NCI-H510A (cell line): ENCODE data around the gene TUBGCP5.
A peak's percentile ranks its signal among the peaks of the same experiment; 100 is the strongest.
"Not testable (repeated sequence)": the region's sequence is repeated elsewhere in the genome, so short reads cannot be mapped to it uniquely, and the experiment has no call there.

Source experiments
- DNase-seq: peaks from one replicate; lab custom pipeline; 2025; lab: John Stamatoyannopoulos, UW

The TUBGCP5 gene

DNA sequence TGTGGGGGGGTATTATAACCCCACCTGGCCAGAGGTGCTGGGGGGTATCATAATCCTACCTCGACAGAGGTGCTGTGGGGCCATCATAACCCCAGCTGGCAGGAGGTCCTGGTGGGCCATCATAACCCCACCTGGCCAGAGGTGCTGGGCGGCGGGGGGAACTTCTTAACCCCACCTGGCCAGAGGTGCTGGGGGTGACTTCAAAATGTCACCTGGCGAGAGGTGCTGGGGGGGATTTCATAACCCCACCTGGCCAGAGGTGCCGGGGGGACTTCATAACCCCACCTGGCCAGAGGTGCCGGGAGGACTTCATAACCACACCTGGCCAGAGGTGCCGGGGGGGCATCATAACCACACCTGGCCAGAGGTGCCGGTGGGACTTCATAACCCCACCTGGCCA lies 2.4 kb upstream of the TUBGCP5 start:
- not testable (repeated sequence) for DNase-seq

DNA sequence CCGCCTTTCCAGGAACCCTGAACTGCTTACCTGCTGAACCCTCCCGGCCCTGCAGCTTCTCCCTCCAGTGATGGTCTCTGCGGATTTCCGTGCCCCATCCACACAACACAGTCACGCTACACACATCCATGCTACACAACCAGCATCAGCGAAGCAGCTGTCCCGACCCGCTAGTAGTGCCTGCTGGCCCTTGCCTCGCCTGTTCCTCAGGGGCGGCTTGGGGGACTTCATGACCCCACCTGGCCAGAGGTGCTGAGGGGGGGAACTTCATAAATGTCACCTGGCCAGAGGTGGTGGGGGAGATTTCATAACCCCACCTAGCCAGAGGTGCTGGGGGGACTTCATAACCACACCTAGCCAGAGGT lies 530 bp upstream of the TUBGCP5 start:
- DNase-seq, result no peak

DNA sequence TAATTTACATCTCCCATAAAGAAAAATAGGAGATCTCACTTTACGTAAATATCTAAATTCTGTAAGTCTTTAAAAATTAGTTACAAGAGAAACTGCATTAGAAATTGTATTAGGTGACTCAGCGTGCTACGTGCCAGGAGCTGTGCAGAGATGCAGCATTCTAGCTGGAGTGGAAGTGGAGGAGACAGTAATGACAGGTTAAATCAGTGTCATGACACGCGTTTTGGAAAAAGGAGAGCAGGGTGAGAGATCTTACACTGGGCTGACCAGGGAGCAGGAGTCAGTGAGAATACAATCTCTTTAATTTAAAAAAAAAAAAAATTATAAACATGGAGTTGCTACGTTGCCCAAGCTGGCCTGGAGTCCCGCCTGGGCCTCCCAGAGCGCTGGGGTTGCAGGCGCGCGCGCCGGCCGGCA lies 635 bp downstream of the TUBGCP5 start:
- DNase-seq, result no peak

DNA sequence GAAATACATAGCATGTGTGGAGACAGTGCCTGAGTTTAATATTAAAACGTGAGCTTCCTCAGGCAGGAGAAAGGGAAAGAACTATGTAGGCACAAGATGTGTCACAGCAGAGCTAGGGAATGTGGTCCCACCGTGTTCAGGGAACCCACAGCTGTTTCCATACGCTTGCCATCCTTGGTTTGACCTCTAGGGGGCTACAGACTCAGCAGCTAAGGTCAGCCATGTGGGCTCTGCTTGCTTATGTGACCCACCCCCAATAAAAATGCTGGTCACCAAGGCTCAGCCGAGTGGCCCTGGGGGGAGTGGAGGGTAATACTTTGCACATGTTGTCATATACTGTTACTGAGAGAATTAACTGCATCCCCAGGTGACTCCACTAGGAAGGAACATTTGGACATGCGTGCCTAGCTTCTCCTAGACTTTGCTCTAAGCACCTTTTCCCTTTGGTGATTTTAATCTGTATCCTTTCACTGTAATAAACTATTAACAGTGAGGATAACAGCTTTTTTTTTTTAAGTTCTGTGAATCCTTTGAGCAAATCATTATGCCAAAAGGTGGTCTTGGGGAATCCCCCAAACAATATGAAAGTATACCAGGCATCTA lies 3.3 kb downstream of the TUBGCP5 start:
- no peak for DNase-seq

DNA sequence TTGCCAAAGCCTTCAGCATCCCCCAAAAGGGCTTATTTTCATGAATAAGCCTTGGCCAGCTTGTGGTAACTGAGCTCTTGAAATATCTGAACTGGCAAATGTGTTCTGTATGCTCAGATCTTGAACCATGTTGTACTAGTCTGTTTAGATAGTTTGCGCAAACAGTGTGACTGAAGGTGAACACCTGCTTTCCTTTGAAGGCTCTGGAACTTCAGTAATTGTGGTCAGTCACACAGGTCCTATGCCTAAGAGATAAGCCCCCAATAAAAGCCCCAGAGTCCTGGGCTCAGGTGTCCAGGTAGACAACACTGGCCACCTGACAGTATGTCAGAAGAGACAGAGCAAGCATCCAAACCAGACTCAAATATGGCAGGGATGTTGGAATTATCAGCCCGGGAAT lies 5.4 kb downstream of the TUBGCP5 start:
- no peak for DNase-seq

DNA sequence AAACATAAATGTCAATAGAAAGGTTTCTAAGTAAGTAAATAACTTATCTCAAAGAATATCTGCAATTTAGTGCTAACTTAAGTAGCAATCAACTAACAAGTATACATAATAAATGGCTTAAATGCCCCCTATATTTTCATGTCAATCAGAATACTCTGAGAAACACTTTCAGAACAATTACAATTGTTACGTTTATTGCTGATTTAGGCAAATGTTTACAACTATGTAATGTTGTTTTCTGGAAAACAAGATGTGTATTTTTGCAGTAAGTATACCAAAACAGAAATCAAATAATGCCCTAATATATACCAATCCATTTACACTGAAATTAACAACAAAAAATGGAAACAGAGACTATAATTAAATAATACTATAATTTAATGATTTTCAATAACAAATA lies 13.2 kb downstream of the TUBGCP5 start:
- no peak for DNase-seq

DNA sequence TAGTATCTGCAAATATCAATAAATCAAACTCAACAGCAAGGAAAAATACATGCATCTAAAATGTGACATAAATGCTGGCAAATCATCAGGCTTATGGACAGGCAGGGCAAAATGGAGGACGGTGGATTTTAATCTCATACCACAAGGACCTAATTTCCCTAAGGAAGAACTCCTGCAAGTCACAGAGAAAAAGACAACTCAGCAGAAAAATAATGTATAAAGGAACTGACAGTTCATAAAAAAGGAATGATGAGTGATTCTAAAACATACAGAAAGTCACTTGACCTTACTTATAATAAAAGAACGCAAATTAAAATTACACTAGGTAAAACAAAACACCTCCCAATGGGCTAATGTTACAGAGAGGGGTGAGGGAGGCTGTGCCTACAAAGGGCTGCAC lies 17.2 kb downstream of the TUBGCP5 start:
- no peak for DNase-seq

DNA sequence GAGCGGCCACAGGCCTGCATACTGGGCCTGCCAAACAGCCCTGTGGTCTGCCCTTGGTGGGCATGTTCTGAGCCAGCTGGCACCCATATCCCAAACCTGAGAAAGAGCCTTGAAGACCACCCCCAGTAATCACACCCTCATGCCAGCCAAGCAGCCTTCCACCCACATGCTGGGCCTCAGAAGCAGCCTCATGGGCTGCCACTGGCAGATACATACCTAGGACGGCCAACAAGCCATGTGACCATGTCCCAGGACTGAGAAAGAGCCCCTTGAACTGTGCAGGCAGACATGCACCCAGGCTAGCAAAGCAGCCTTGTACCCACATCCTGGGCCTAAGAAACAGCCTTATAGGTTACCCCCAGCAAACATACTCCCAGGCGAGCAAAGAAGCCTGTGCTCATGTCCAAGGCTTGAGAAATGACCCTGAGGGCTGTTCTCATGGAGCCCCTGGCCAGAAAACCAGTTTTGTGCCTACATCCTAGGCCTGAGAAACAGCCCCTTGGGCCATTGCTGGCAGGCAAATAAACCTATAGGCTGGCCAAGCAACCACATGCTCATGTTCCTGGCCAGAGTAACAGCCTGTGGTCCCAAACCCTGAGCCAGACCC lies 24.9 kb downstream of the TUBGCP5 start:
- no peak for DNase-seq

DNA sequence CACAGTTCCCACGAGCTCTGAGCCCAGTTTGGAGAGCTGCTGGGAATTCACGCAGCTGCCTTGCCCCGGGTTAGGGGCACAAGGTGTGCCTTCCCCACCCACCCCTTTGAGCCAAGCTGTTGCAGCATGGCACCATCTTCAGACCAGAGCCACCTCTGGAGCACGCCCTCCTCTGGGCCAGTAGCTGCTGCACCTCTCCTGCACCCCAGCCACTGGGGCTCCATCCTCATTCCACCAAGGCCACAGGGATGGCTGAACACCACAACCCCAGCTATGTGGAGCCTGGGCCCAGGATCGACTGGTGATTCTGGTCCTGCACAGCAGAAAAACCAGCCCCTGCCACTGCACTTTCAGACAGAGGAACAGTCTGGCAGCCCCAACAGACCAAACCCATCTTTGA lies 25.7 kb downstream of the TUBGCP5 start:
- no peak for DNase-seq

DNA sequence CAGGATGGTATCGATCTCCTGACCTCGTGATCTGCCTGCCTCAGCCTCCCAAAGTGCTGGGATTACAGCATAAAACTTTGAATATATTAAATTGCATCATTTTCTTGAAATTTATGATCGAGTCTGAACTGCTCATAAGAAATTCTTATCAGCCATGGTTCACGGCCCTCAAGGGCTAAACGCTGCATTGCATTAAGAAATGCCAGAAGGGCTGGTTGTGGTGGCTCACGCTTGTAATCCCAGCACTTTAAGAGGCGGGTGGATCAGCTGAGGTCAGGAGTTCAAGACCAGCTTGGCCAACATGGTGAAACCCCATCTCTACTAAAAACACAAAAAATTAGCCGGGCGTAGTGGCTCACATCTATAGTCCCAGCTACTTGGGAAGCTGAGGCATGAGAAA lies 26.8 kb downstream of the TUBGCP5 start:
- not testable (repeated sequence) for DNase-seq

DNA sequence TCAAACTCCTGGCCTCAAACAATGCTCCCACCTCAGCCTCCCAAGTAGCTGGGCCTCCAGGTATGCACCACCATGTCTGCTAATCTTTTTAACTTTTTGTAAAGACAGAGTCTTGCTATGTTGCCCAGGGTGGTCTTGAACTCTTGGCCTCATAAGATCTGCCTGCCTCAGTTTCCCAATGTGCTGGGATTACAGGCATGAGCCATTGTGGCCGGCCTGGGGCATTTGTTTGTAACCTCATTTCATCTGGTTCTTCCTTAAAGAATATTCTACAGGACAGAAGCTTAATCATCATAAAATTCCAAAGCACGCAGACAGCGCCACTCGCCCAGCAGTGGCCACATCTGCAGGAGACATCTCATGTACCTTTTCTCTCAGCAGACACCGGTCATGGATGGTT lies 35.6 kb downstream of the TUBGCP5 start:
- DNase-seq, result no peak

DNA sequence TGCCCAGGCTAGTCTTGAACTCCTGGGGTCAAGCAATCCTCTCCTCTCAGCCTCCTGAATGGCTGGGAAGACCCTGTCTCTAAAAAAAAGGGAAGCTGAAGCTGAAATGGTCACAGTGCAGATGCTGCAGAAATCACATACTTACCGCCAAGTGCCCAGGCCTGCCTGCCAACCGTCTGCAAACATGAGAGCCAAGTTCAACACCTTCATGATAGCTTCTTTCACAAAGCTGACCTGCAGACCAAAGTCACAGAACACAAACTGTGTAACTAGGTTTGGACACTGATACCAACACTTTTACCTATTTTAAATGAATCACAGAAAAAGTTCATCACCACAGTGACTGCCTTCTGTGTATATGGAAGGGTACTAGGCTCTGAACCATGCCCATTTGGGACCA lies 36.4 kb downstream of the TUBGCP5 start:
- no peak for DNase-seq

DNA sequence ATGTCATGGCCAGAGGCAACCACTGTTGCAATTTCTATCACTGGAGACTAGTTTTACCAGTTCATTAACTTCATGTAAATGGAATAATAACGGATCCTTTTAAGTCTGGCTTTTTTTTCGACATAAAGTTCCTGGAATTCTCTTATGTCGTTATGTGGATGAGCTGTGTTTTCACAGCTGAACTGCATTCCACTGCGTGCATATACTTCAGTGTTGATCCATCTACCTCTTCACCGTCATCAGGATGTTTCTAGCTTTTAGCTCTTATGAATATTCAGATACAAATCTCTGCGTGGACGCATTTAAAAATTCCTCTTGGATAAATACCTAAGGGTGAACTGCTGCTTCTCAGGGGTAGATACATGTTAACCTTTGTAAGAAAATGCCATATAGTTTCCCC lies 43.6 kb downstream of the TUBGCP5 start:
- DNase-seq, result no peak

DNA sequence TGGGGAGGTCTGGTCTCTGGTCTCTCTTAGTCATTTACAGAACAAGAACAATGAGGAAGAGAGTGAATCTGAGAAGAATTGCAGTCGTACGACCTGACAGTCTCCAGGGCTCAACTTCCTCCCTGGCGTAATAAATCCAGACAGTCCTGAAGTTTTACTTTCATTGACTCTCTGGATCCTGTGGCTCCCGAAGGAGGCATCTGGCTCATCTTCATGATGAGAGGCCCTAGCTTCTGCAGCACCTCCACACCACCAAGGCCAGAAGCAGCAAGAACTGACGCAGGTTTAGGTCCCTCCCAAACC lies 47.4 kb downstream of the TUBGCP5 start:
- DNase-seq, result no peak

DNA sequence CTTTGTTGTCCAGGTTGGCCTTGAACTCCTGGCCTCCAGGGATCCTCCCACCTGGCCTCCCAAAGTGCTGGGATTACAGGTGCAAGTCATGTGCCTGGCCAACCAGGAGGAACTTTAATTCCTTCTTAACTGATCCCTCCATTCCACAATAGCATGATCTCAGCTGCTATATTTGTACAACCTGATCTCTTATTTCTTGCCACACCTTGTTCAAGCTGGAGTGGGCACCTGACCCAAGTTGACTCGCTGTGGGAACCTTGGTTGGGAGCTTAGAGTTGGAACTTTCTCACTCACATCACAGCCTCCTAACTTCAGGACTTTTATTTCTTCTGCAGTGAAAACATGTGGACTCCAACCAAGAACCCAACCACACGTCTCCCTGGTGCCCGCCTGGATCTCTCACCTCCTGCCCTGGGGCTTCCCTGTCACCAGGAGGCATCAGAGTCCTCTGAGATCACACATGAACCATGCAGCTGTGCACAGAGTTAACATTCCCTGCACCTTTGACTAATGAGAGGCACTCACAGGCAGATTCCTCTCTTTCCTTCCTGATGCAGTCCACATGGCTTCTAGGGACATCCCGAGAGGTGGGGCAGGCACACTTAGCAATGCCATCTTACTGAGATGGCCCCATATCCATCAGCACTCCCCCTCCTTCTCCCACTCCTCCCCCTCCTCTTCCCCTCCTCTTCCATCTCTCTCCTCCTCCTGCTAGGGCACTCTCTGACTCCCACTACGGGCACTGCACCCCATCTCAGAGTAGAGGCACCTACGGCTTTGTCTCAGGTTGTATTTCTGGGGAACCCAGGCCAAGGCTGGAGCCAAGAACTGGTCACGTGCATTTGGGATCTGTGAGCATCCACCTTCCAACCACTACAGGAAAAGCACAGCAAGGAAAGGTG lies 49.5 kb downstream of the TUBGCP5 start:
- no peak for DNase-seq

DNA sequence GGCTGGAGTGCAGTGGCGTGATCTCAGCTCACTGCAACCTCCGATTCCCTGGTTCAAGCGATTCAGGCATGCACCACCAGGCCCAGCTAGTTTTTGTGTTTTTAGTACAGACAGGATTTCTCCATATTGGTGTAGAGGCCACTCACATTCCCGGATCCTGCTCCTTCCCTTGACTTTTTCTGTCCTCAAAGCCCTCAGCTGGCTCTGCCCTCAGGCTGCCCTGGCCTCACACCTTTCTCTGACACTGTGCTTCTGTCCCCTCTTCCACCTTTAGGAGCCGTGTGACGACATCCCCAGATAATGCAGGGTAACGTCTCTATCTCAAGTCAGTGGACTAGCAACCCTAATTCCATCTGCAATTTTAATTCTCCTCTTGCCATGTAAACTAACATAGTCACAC lies 50.6 kb downstream of the TUBGCP5 start:
- DNase-seq, result no peak

DNA sequence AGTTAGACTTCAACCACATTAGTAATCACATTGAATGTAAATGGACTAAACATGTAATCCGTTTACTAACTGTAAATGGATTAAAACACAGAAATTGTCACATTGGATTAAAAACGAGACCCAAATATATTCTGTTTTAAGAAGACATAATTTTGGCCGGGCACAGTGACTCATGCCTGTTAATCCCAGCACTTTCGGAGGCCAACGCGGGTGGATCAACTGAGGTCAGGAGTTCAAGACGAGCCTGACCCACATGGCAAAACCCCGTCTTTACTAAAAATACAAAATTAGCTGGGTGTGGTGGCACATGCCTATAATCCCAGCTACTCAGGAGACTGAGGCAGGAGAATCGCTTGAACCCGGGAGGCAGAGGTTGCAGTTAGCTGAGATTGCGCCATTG lies 57.4 kb downstream of the TUBGCP5 start:
- DNase-seq, result not testable (repeated sequence)

DNA sequence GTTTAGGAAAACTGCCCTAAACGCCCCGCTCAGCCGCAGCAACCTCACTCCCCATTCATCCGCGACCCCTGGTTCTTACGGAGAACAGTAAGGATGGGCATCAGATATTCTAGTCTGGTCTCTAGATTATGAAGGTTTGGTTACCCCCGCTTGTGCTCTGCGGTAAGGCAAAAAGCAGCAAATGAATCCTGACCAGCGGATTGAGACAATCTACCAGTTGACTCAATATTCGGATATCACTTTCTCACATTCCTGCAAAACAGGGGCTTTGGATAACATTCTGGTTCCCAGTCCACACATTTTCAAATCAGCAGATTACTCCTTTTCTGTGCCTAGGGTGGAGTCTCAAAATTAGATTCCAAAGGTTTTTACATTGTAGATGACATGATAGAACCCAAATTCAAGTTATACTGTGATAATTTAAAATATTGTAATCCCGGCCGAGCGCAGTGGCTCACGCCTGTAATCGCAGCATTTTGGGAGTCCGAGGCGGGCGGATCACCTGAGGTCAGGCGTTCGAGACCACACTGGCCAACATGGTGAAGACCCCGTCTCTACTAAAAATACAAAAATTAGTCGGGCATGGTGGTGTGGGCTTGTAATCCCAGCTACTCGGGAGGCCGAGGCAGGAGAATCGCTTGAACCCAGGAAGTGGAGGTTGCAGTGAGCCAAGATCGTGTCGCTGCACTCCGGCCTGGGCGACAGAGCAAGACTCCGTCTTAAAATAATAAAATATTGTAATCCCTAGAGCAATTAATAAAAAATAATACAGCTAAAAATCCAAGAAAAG lies 58.1 kb downstream of the TUBGCP5 start:
- no peak for DNase-seq

DNA sequence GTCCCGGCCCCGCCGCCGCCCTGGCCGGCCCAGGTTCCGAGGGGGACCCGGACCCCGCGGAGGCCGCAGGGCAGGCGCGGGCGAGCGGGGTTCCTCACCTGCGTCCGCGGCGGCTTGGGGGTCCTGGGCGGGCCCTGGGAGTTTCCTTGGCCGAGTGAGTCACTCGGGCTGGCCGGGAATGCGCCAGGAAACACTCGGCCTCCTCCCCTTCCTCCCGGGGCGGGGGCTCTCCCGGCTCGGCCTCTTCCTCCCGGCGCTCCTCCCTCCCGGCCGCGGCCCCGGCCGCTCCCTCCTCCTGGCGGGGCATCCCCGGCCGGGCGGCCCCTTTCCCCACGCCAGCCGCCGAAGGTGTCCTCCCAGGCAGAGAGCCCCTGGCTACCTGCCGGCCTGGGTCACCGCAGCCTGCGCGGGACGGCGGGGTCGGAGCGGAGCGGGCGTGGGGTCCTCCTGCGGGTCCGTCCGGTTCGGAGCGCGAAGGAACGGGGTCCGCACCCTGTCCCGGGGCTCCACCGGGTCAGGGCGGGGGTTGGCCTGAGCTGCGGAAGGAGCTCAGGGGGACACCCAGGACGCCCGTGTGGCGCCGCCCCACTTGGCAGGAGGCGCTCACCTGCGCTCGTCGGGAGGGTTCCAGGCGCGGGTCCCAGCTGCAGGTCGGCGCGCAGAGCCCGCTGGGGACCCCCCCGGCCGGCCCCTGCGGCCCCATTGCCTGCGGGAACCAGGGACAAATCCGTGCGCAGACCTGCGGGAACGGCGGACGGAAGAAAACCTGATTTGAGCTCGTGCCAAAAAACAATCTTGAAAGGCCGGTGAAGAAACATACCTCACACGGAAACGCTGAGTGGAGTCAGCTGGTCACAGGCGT lies 58.9 kb downstream of the TUBGCP5 start, which contains the start of gene CYFIP1:
TSS of gene CYFIP1 (minus strand) at position 180 of the 862 bp plus-strand sequence. CDS start 33,083 bp downstream, outside the sequence.
- DNase-seq, result peak; percentile 52

DNA sequence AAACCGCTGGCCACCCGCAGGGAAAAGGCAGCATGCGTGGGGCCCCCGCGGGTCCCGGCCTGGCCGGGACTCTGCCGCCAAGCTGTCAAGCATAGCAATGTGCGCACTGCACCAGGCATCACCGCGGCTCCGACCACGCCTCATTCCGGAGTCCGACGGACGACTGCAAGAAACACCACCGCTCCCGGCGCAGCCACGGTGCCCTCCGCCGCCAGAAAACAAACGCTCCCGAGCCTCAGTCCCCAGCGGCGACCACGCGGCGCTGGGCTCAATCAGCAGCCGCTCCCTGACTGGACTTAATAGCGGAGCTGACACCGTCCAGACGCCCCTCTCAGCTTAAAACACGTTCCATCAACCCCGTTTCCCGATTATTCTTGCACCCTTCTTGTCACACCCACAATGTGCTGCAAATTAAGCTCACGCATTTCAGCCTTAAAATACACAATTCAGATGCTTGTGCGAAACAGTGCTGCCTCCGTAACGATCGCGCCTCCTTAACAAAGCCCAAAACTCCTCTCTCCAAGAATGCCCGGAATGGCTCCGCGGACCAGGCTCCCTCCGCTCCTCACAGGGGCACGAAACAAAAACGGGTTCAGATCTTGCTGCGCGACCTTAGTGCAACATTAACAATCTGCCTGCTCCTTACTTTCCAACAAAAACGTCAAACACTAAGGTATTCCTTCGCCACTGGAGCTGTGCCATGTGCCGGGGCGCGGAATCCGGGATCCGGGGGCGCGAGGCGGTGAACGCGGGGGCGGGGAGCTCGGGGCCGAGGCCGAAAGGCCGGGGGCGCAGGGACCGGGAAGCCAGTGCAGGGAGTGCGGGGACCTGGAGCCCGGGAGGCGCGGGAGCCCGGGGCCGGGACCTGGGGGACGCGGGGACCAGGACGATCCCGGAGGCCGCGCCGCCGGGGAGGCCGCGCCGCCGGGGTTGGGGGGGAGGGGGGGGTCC lies 59.9 kb downstream of the TUBGCP5 start:
- no peak for DNase-seq
